ENCODE results near the gene HSCB. TPM values are rescaled to one million over a fixed set of nuclear protein-coding genes. Genes with fewer than 3 reads are reported as not detected.
A peak's percentile ranks its signal among the peaks of the same experiment; 100 is the strongest.
"Not testable (repeated sequence)": the region's sequence is repeated elsewhere in the genome, so short reads cannot be mapped to it uniquely, and the experiment has no call there.

Gene HSCB
- total RNA-seq, 1 experiment from 2014 or later, result 10.2 TPM

DNA sequence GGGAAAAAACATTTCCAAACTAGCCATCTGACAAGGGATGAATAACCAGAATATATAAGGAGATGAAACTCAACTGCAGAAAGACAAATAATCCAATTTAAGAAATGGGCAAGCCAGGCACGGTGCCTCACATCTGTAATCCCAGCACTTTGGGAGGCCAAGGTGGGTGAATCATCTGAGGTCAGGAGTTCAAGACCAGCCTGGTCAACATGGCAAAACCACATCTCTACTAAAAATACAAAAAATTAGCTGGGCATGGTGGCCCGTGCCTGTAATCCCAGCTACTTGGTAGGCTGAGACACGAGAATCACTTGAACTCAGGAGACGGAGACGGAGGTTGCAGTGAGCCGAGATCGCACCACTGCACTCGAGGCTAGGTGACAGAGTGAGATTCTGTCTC is 3.0 kb upstream of the HSCB start:
- H3K27me3 ChIP-seq (ENCODE audit: control insufficient read depth, insufficient read depth, low read length); H3K27ac ChIP-seq (ENCODE audit: low read length); CTCF ChIA-PET: not testable (repeated sequence)

GRCh38 chr22:28741200-28741784 is 547 bp upstream of the HSCB start:
- ATAC-seq, result no peak
- peak overlapping the region; percentile 90 for H3K27ac ChIP-seq (ENCODE audit: low read length)
- TSS peak; percentile 90 for BruUV-seq (replicated peaks)

More for the DNA sequence above, 3.0 kb upstream of the HSCB start:
- H3K36me3 ChIP-seq (ENCODE audit: control insufficient read depth, insufficient read depth, low read length); H3K4me3 ChIP-seq (ENCODE audit: low read depth in 2 of 2, low read length in 2 of 2); BruUV-seq (replicated peaks); in situ Hi-C loops (cut with HindIII; ENCODE audit: low pct_unique_long_range_greater_than_20kb, low sequenced_read_pairs); ATAC-seq; DNase-seq (ENCODE audit: low read depth, low spot score); intact Hi-C loops (cut with micrococcal nuclease; ENCODE audit: unreplicated experiment); H3K9me3 ChIP-seq (ENCODE audit: control insufficient read depth, insufficient read depth, low read depth, low read length); POLR2A ChIA-PET; H3K4me1 ChIP-seq (ENCODE audit: control insufficient read depth, insufficient read depth, low read length): not testable (repeated sequence)

DNA sequence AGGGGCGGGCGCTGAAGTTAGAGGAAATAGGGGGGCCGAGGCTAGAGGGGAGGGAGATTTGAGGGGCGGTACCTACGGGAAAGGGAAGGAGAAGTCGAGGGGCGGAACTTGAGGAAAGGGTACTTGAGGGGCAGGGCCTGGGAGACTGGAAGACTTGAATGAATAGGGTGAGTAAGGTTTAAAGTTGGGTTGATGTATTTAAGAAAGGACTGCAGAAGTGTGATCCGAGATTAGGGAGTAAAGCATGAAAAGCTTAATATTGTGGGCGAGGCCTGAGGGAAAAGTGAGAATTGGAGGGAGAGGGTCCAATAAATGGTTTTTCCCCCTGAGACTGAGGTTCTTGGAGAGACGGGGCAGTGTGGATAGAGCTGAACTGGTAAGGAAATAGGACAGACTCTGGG is 723 bp downstream of the HSCB start:
- in situ Hi-C loops (cut with HindIII; ENCODE audit: low pct_unique_long_range_greater_than_20kb, low sequenced_read_pairs), result no loop called here
- POLR2A ChIA-PET, result no interaction called here

More at GRCh38 chr22:28741200-28741784, 547 bp upstream of the HSCB start:
- TF ChIP-seq REST (IDR thresholded peaks at IDR 0.05; ENCODE audit: insufficient read depth in 1 of 2, low read depth in 2 of 2, low read length in 1 of 2), result no peak
- 0 out of 2 replicates have a peak, but pooled peaks have one; percentile 51 for TF ChIP-seq SIN3A (IDR thresholded peaks at IDR 0.05; ENCODE audit: borderline replicate concordance, insufficient read depth, low read depth, low read length)
- no peak for TF ChIP-seq POLR2AphosphoS5 (IDR thresholded peaks at IDR 0.05; ENCODE audit: low read depth, low read length)
- POLR2A ChIA-PET, result no interaction called here
- CTCF ChIA-PET, result interaction anchor here (0.5 kb wide), 1 partner anchor 39 kb away, joined by 4 read pairs; no protein-coding TSS in a partner anchor
- in situ Hi-C loops (cut with HindIII; ENCODE audit: low pct_unique_long_range_greater_than_20kb, low sequenced_read_pairs), result no loop called here
- peaks cover 8% of the 10 kb centered on the region for H3K4me1 ChIP-seq (ENCODE audit: control insufficient read depth, insufficient read depth, low read length)
- H3K4me3 ChIP-seq (ENCODE audit: low read depth in 2 of 2, low read length in 2 of 2), result peak overlapping the region; percentile 79 to 91
- no peak for DNase-seq (ENCODE audit: low read depth, low spot score)
- intact Hi-C loops (cut with micrococcal nuclease; ENCODE audit: unreplicated experiment), result no loop called here
- H3K36me3 ChIP-seq (ENCODE audit: control insufficient read depth, insufficient read depth, low read length), result peaks cover 4% of the 10 kb centered on the region
- H3K27me3 ChIP-seq (ENCODE audit: control insufficient read depth, insufficient read depth, low read length), result no peaks in the 10 kb centered on the region
- H3K9me3 ChIP-seq (ENCODE audit: control insufficient read depth, insufficient read depth, low read depth, low read length), result no peaks in the 10 kb centered on the region

More for the DNA sequence above, 723 bp downstream of the HSCB start:
- Histone ChIP-seq H3K9me3 (ENCODE audit: control insufficient read depth, insufficient read depth, low read depth, low read length) (no peaks in the 10 kb centered on the region), H3K4me3 (ENCODE audit: low read depth in 2 of 2, low read length in 2 of 2) (peak overlapping the region; percentile 79 to 91), H3K4me1 (ENCODE audit: control insufficient read depth, insufficient read depth, low read length) (peaks cover 8% of the 10 kb centered on the region), H3K27ac (ENCODE audit: low read length) (peak overlapping the region; percentile 96), H3K27me3 (ENCODE audit: control insufficient read depth, insufficient read depth, low read length) (no peaks in the 10 kb centered on the region), H3K36me3 (ENCODE audit: control insufficient read depth, insufficient read depth, low read length) (peaks cover 4% of the 10 kb centered on the region)
- CTCF ChIA-PET, result interaction anchor here (0.6 to 0.8 kb wide), 2 partner anchors 22 to 315 kb away, joined by 3 to 6 read pairs; no protein-coding TSS in a partner anchor
- no peak for DNase-seq (ENCODE audit: low read depth, low spot score)
- intact Hi-C loops (cut with micrococcal nuclease; ENCODE audit: unreplicated experiment), result no loop called here
- TF ChIP-seq CTCF (IDR thresholded peaks at IDR 0.05), result no peak
- TF ChIP-seq POLR2AphosphoS5 (IDR thresholded peaks at IDR 0.05; ENCODE audit: low read depth, low read length), result no peak
- no peak for TF ChIP-seq REST (IDR thresholded peaks at IDR 0.05; ENCODE audit: insufficient read depth in 1 of 2, low read depth in 2 of 2, low read length in 1 of 2)
- TF ChIP-seq TCF7L2 (IDR thresholded peaks at IDR 0.05; ENCODE audit: low read depth, low read length), result no peak
- no peak for TF ChIP-seq SIN3A (IDR thresholded peaks at IDR 0.05; ENCODE audit: borderline replicate concordance, insufficient read depth, low read depth, low read length)
- BruUV-seq (replicated peaks), result no TSS peak
- no peak for ATAC-seq

Data from Panc1 (cell line).